Measurements from ENCODE around the gene MUC5B.
"Not testable (repeated sequence)": the region's sequence is repeated elsewhere in the genome, so short reads cannot be mapped to it uniquely, and the experiment has no call there.

The MUC5B gene

GRCh38 chr11:1262172-1263006 lies 39.5 kb downstream of the MUC5B start:
- peak; percentile 82 for DNase-seq (ENCODE audit: low read depth, low spot score)

GRCh38 chr11:1263010-1263409 lies 40.1 kb downstream of the MUC5B start:
- no peak for DNase-seq (ENCODE audit: low read depth, low spot score)

GRCh38 chr11:1264444-1264843 lies 41.6 kb downstream of the MUC5B start:
- not testable (repeated sequence) for DNase-seq (ENCODE audit: low read depth, low spot score)

GRCh38 chr11:1265480-1265879 lies 42.6 kb downstream of the MUC5B start:
- DNase-seq (ENCODE audit: low read depth, low spot score), result not testable (repeated sequence)

GRCh38 chr11:1266976-1267375 lies 44.1 kb downstream of the MUC5B start:
- not testable (repeated sequence) for DNase-seq (ENCODE audit: low read depth, low spot score)

GRCh38 chr11:1267441-1268100 lies 44.7 kb downstream of the MUC5B start:
- no peak for DNase-seq (ENCODE audit: low read depth, low spot score)

GRCh38 chr11:1269957-1270356 lies 47.1 kb downstream of the MUC5B start:
- DNase-seq (ENCODE audit: low read depth, low spot score), result no peak

- DNase-seq (ENCODE audit: low read depth, low spot score), result no peak
Observed at GRCh38 chr11:1270476-1270875, 47.6 kb downstream of the MUC5B start.

- DNase-seq (ENCODE audit: low read depth, low spot score), result no peak
Observed at GRCh38 chr11:1271002-1271401, 48.1 kb downstream of the MUC5B start.

- DNase-seq (ENCODE audit: low read depth, low spot score), result no peak
Observed at GRCh38 chr11:1271406-1271805, 48.5 kb downstream of the MUC5B start.

- DNase-seq (ENCODE audit: low read depth, low spot score), result no peak
Observed at GRCh38 chr11:1271927-1272326, 49.1 kb downstream of the MUC5B start.

- DNase-seq (ENCODE audit: low read depth, low spot score), result no peak
Observed at GRCh38 chr11:1272531-1272930, 49.7 kb downstream of the MUC5B start.

GRCh38 chr11:1274501-1274900 lies 51.6 kb downstream of the MUC5B start:
- no peak for DNase-seq (ENCODE audit: low read depth, low spot score)

- no peak for DNase-seq (ENCODE audit: low read depth, low spot score)
Observed at GRCh38 chr11:1275021-1275420, 52.2 kb downstream of the MUC5B start.

GRCh38 chr11:1276041-1276790 lies 53.4 kb downstream of the MUC5B start:
- no peak for DNase-seq (ENCODE audit: low read depth, low spot score)

GRCh38 chr11:1276866-1277615 lies 54.2 kb downstream of the MUC5B start:
- no peak for DNase-seq (ENCODE audit: low read depth, low spot score)

- no peak for DNase-seq (ENCODE audit: low read depth, low spot score)
Observed at GRCh38 chr11:1277936-1278512, 55.2 kb downstream of the MUC5B start.

GRCh38 chr11:1278766-1279673 lies 56.2 kb downstream of the MUC5B start:
- no peak for DNase-seq (ENCODE audit: low read depth, low spot score)

GRCh38 chr11:1279674-1280055 lies 56.8 kb downstream of the MUC5B start:
- no peak for DNase-seq (ENCODE audit: low read depth, low spot score)

Measured in activated naive CD8-positive, alpha-beta T cell treated with anti-CD3 and anti-CD28 coated beads, Interleukin-2, amount 50 U/mL, for 16 hours (primary cell).